Neural crest cell (in vitro differentiated cells): Measurements from ENCODE around the gene B3GALNT2. TPM values are rescaled to one million over a fixed set of nuclear protein-coding genes. Genes with fewer than 3 reads are reported as not detected.
A peak's percentile ranks its signal among the peaks of the same experiment; 100 is the strongest.

Experiments
- DNase-seq: peaks from one replicate; pipeline ENCODE4 v3.0.0; 2021; ENCODE audit warnings: low read depth, mixed read lengths, low spot score
- H3K27ac Mint-ChIP-seq: one replicate; pipeline ENCODE4 v1.8.0; 2021; ENCODE audit warnings: mild to moderate bottlenecking, mixed read lengths; ENCODE audit not compliant: unreplicated experiment
- H3K27me3 Mint-ChIP-seq: 2 replicates; pipeline ENCODE4 v1.8.0; 2021; ENCODE audit warnings: low read depth, mild to moderate bottlenecking, mixed read lengths
- H3K36me3 Mint-ChIP-seq: 2 replicates; pipeline ENCODE4 v1.8.0; 2021; ENCODE audit warnings: low read depth, mild to moderate bottlenecking, mixed read lengths
- H3K4me1 Mint-ChIP-seq: 2 replicates; pipeline ENCODE4 v1.8.0; 2021; ENCODE audit warnings: mixed read lengths
- H3K4me3 Mint-ChIP-seq: one replicate; pipeline ENCODE4 v1.8.0; 2021; ENCODE audit warnings: mild to moderate bottlenecking, mixed read lengths
- H3K9me3 Mint-ChIP-seq: 2 replicates; pipeline ENCODE4 v1.8.0; 2021; ENCODE audit warnings: mixed read lengths
- CTCF ChIP-seq: fragments of 200-600 bp; sonication (generic); conservative IDR thresholded peaks from 2 replicates; pipeline ENCODE4 v1.5.0; 2021; ENCODE audit warnings: antibody characterized with exemption, mild to moderate bottlenecking
- total RNA-seq: library from RNA; stranded (reverse); gene quantifications from 2 replicates; pipeline ENCODE4 v1.2.1, GENCODE V29; 2021

B3GALNT2 gene
- total RNA-seq, 1 donor from 2014 or later: 29.5 TPM

- H3K36me3 Mint-ChIP-seq: no peaks in the 10 kb centered on the region
- DNase-seq: no peak
- TF ChIP-seq CTCF: no peak
- H3K27me3 Mint-ChIP-seq: no peaks in the 10 kb centered on the region
- no peak overlapping the region for H3K27ac Mint-ChIP-seq
- no peaks in the 10 kb centered on the region for H3K9me3 Mint-ChIP-seq
- H3K4me3 Mint-ChIP-seq: no peak overlapping the region
- H3K4me1 Mint-ChIP-seq: peaks cover 14% of the 10 kb centered on the region
Measured at GRCh38 chr1:235427447-235427846, 76.8 kb downstream of the B3GALNT2 start.

- Mint-ChIP-seq H3K36me3 (no peaks in the 10 kb centered on the region), H3K4me1 (peaks cover 14% of the 10 kb centered on the region), H3K27ac (no peak overlapping the region), H3K9me3 (no peaks in the 10 kb centered on the region), H3K4me3 (no peak overlapping the region), H3K27me3 (no peaks in the 10 kb centered on the region)
- TF ChIP-seq CTCF: no peak
- DNase-seq: no peak
Measured at GRCh38 chr1:235426680-235427079, 77.6 kb downstream of the B3GALNT2 start.

- H3K36me3 Mint-ChIP-seq: no peaks in the 10 kb centered on the region
- no peaks in the 10 kb centered on the region for H3K9me3 Mint-ChIP-seq
- peaks cover 14% of the 10 kb centered on the region for H3K4me1 Mint-ChIP-seq
- TF ChIP-seq CTCF: no peak
- no peak overlapping the region for H3K4me3 Mint-ChIP-seq
- DNase-seq: no peak
- H3K27me3 Mint-ChIP-seq: no peaks in the 10 kb centered on the region
- H3K27ac Mint-ChIP-seq: no peak overlapping the region
Measured at GRCh38 chr1:235426143-235426542, 78.1 kb downstream of the B3GALNT2 start.

GRCh38 chr1:235425357-235425756 lies 78.9 kb downstream of the B3GALNT2 start:
- H3K4me1 Mint-ChIP-seq: peaks cover 14% of the 10 kb centered on the region
- H3K27ac Mint-ChIP-seq: peak overlapping the region; percentile 32
- no peaks in the 10 kb centered on the region for H3K9me3 Mint-ChIP-seq
- TF ChIP-seq CTCF: no peak
- no peaks in the 10 kb centered on the region for H3K27me3 Mint-ChIP-seq
- H3K4me3 Mint-ChIP-seq: no peak overlapping the region
- DNase-seq: no peak
- no peaks in the 10 kb centered on the region for H3K36me3 Mint-ChIP-seq

GRCh38 chr1:235424092-235424491 lies 80.2 kb downstream of the B3GALNT2 start:
- no peaks in the 10 kb centered on the region for H3K9me3 Mint-ChIP-seq
- peaks cover 14% of the 10 kb centered on the region for H3K4me1 Mint-ChIP-seq
- no peak for DNase-seq
- no peaks in the 10 kb centered on the region for H3K36me3 Mint-ChIP-seq
- H3K27ac Mint-ChIP-seq: no peak overlapping the region
- no peak for TF ChIP-seq CTCF
- no peaks in the 10 kb centered on the region for H3K27me3 Mint-ChIP-seq
- H3K4me3 Mint-ChIP-seq: no peak overlapping the region

- Mint-ChIP-seq H3K4me3 (no peak overlapping the region), H3K27me3 (no peaks in the 10 kb centered on the region), H3K9me3 (no peaks in the 10 kb centered on the region), H3K36me3 (no peaks in the 10 kb centered on the region), H3K4me1 (peaks cover 14% of the 10 kb centered on the region), H3K27ac (peak overlapping the region; percentile 32)
- no peak for TF ChIP-seq CTCF
- DNase-seq: no peak
Measured at GRCh38 chr1:235423214-235423652, 81.0 kb downstream of the B3GALNT2 start.
